K562 (cell line): ENCODE data around the gene DNAAF1. TPM values are rescaled to one million over a fixed set of nuclear protein-coding genes. Genes with fewer than 3 reads are reported as not detected.
A peak's percentile ranks its signal among the peaks of the same experiment; 100 is the strongest.

Experiments used
- ATAC-seq: fragments of 200-7000 bp; cut with Tn5 transposase; 3 replicates; pipeline ENCODE4 v1.9.1; 2020; ENCODE audit warnings: moderate library complexity
- BruUV-seq: library from RNA; stranded (reverse); fragments of 400-500 nt; replicated peaks from 2 replicates; lab custom pipeline; 2021; lab: Mats Ljungman, UMichigan
- CTCF ChIA-PET: fragments of 300-600 bp; formaldehyde crosslinking; extraction: SDS; loops from one replicate; lab custom pipeline; 2021; ENCODE audit warnings: low intra/inter-chr PET ratio; lab: Yijun Ruan, JAX
- POLR2A ChIA-PET: fragments of 300-600, 350-650 bp; sonication (Branson Sonifier 250); formaldehyde crosslinking; extraction: SDS; loops from one replicate; lab custom pipeline; 2021; ENCODE audit warnings: antibody characterized with exemption, inconsistent platforms; lab: Yijun Ruan, JAX
- DNase-seq, 4 experiments: peaks; one replicate each; pipeline versions ENCODE4 v3.0.0 to v3.0.0-alpha.2; 2011 to 2018; ENCODE audit warnings: low spot score in 3 of 4, mixed read lengths in 3 of 4; ENCODE audit errors: extremely low read depth in 1 of 4
- FAIRE-seq: peaks from 2 replicates; lab custom pipeline; 2011; peaks lifted over from hg19 to GRCh38; lab: Jason Lieb, UNC
- H2AFZ ChIP-seq: 2 replicates; pipeline ENCODE4 v1.6.0; 2011; ENCODE audit warnings: low read depth, low read length, control low read depth, inconsistent platforms
- H3K27ac ChIP-seq: fragments of 200-600 bp; 3 replicates; pipeline ENCODE4 v1.8.0; 2011; ENCODE audit warnings: low read depth, mild to moderate bottlenecking, control low read depth, inconsistent platforms, low read length, moderate library complexity, mixed read lengths; ENCODE audit errors: extremely low read depth
- H3K27me3 ChIP-seq, 2 experiments: fragments of 300-600 bp in 1 of 2; 2 replicates in 1 of 2; 3 replicates in 1 of 2; pipeline versions ENCODE4 v1.6.0 to v1.8.0; 2011; ENCODE audit warnings: inconsistent platforms in 2 of 2, low read length in 2 of 2, mild to moderate bottlenecking in 1 of 2, mixed read lengths in 1 of 2, moderate library complexity in 1 of 2; ENCODE audit not compliant: control insufficient read depth in 2 of 2, insufficient read depth in 2 of 2
- H3K36me3 ChIP-seq: fragments of 300-600 bp; 3 replicates; pipeline ENCODE4 v1.8.0; 2011; ENCODE audit warnings: mild to moderate bottlenecking, low read length, inconsistent platforms; ENCODE audit not compliant: control insufficient read depth, insufficient read depth
- H3K4me1 ChIP-seq, 2 experiments: fragments of 200-600 bp in 1 of 2; replicated peaks in 1 of 2; 2 replicates in 1 of 2; 3 replicates in 1 of 2; pipeline versions ENCODE4 v1.5.1 to v1.8.0; 2011; ENCODE audit warnings: inconsistent platforms in 2 of 2, low read length in 2 of 2, mild to moderate bottlenecking in 1 of 2, mixed read lengths in 1 of 2, moderate library complexity in 1 of 2; ENCODE audit not compliant: control insufficient read depth in 2 of 2, insufficient read depth in 2 of 2
- H3K4me2 ChIP-seq: 2 replicates; pipeline ENCODE4 v1.6.1; 2011; ENCODE audit warnings: low read length, control low read depth, inconsistent platforms, mixed read lengths; ENCODE audit not compliant: insufficient read depth
- H3K4me3 ChIP-seq: fragments of 200-600 bp; sonication (generic), shearing (Covaris generic); 2 replicates; pipeline ENCODE4 v1.5.1; 2016; ENCODE audit warnings: control low read depth, inconsistent platforms
- H3K79me2 ChIP-seq: fragments of 200-600 bp; 3 replicates; pipeline ENCODE4 v1.8.0; 2011; ENCODE audit warnings: low read length, inconsistent platforms; ENCODE audit not compliant: control insufficient read depth, insufficient read depth
- H3K9ac ChIP-seq, 2 experiments: 2 replicates each; pipeline versions ENCODE4 v1.6.0 to v1.6.1; 2011; ENCODE audit warnings: low read depth in 2 of 2, low read length in 2 of 2, control low read depth in 1 of 2, inconsistent platforms in 1 of 2, mild to moderate bottlenecking in 1 of 2, mixed read lengths in 1 of 2; ENCODE audit not compliant: insufficient read depth in 1 of 2
- H3K9me1 ChIP-seq: one replicate; pipeline ENCODE4 v1.6.0; 2011; ENCODE audit warnings: inconsistent platforms, mild to moderate bottlenecking, low read length, moderate library complexity; ENCODE audit not compliant: control insufficient read depth, insufficient read depth
- H3K9me3 ChIP-seq: replicated peaks from 2 replicates; pipeline ENCODE4 v1.5.1; 2011; ENCODE audit warnings: low read depth, low read length, inconsistent platforms; ENCODE audit not compliant: control insufficient read depth, insufficient read depth
- H4K20me1 ChIP-seq: replicated peaks from 2 replicates; pipeline ENCODE4 v1.6.1; 2011; ENCODE audit warnings: low read length, inconsistent platforms, mixed read lengths; ENCODE audit not compliant: control insufficient read depth, insufficient read depth
- ATF3 ChIP-seq, 2 experiments: fragments of 450-650 bp in 1 of 2; sonication (generic) in 1 of 2; formaldehyde crosslinking in 1 of 2; IDR thresholded peaks in 1 of 2; conservative IDR thresholded peaks in 1 of 2; 2 replicates each; pipeline versions ENCODE4 v1.6.1 to v1.8.1; 2016 to 2023; ENCODE audit warnings: mild to moderate bottlenecking in 2 of 2, moderate library complexity in 2 of 2, inconsistent platforms in 1 of 2, missing genetic modification reagents in 1 of 2
- BHLHE40 ChIP-seq: IDR thresholded peaks from 2 replicates; pipeline ENCODE4 v1.6.1; 2011; ENCODE audit warnings: low read length, improper control_type of control experiment
- CBX2 ChIP-seq: fragments of 200-600 bp; sonication (generic); IDR thresholded peaks from one replicate; pipeline ENCODE4 v1.6.1; 2012; ENCODE audit warnings: mild to moderate bottlenecking, low read length, inconsistent platforms; ENCODE audit not compliant: insufficient read depth, poor library complexity, severe bottlenecking
- FOSL1 ChIP-seq: fragments of 200-800 bp; sonication (Bioruptor generic); conservative IDR thresholded peaks from 2 replicates; pipeline ENCODE4 v1.6.1; 2016; ENCODE audit warnings: missing genetic modification characterization, missing compliant biosample characterization
- FOXM1 ChIP-seq, 2 experiments: fragments of 450-650 bp in 1 of 2; sonication (generic) in 1 of 2; formaldehyde crosslinking in 1 of 2; IDR thresholded peaks; 2 replicates each; pipeline versions ENCODE4 v1.6.1 to v1.9.0; 2017 to 2022; ENCODE audit warnings: low read depth in 2 of 2, mild to moderate bottlenecking in 2 of 2, missing genetic modification reagents in 1 of 2, moderate library complexity in 1 of 2
- JUND ChIP-seq, 2 experiments: IDR thresholded peaks; 2 replicates in 1 of 2; 3 replicates in 1 of 2; pipeline ENCODE4 v1.6.1; 2011; ENCODE audit warnings: borderline replicate concordance in 2 of 2, low read depth in 2 of 2, low read length in 2 of 2, improper control_type of control experiment in 1 of 2, missing biosample characterization in 1 of 2, missing genetic modification characterization in 1 of 2, missing genetic modification reagents in 1 of 2
- MTA2 ChIP-seq: fragments of 450-650 bp; IDR thresholded peaks from 2 replicates; pipeline ENCODE4 v1.6.1; 2016; ENCODE audit warnings: low read depth
- MTF1 ChIP-seq: fragments of 250-450 bp; sonication (Bioruptor Pico); IDR thresholded peaks from 2 replicates; pipeline ENCODE4 v1.9.0; 2021; ENCODE audit warnings: moderate library complexity, mild to moderate bottlenecking, inconsistent platforms, borderline replicate concordance
- NCOA6 ChIP-seq: fragments of 450-650 bp; IDR thresholded peaks from 2 replicates; pipeline ENCODE4 v1.6.1; 2017; ENCODE audit warnings: mild to moderate bottlenecking
- NFYB ChIP-seq: IDR thresholded peaks from 2 replicates; pipeline ENCODE4 v1.6.1; 2011; ENCODE audit warnings: mild to moderate bottlenecking, moderate library complexity; ENCODE audit not compliant: insufficient read length; ENCODE audit errors: extremely low read depth
- SIN3B ChIP-seq: fragments of 450-650 bp; IDR thresholded peaks from 2 replicates; pipeline ENCODE4 v1.6.1; 2017; ENCODE audit warnings: low read depth, mild to moderate bottlenecking, moderate library complexity
- TEAD4 ChIP-seq, 2 experiments: sonication (generic) in 1 of 2; formaldehyde crosslinking in 1 of 2; IDR thresholded peaks; 2 replicates each; pipeline versions ENCODE4 v1.6.1 to v1.8.0; 2012 to 2022; ENCODE audit warnings: borderline replicate concordance in 1 of 2, inconsistent platforms in 1 of 2, low read length in 1 of 2, mild to moderate bottlenecking in 1 of 2, missing genetic modification reagents in 1 of 2
- U2AF1 ChIP-seq: fragments of 200-400 bp; formaldehyde crosslinking; optimal IDR thresholded peaks from 2 replicates; pipeline ENCODE3; 2017; ENCODE audit warnings: mild to moderate bottlenecking, low read depth, low read length, moderate library complexity
- ZBTB8A ChIP-seq: fragments of 450-650 bp; IDR thresholded peaks from 2 replicates; pipeline ENCODE4 v1.6.1; 2018; ENCODE audit warnings: mild to moderate bottlenecking, moderate library complexity; ENCODE audit not compliant: partially characterized antibody
- ZNF12 ChIP-seq: sonication (generic); formaldehyde crosslinking; IDR thresholded peaks from 2 replicates; pipeline ENCODE4 v1.4.0; 2020; ENCODE audit warnings: mild to moderate bottlenecking, missing genetic modification reagents
- ZNF175 ChIP-seq: fragments of 200-800 bp; sonication (Bioruptor generic); IDR thresholded peaks from 2 replicates; pipeline ENCODE4 v1.6.1; 2016; ENCODE audit warnings: low read depth, mild to moderate bottlenecking, missing genetic modification characterization, missing compliant biosample characterization
- ZNF280B ChIP-seq: fragments of 250-450 bp; sonication (Bioruptor Pico); IDR thresholded peaks from 2 replicates; pipeline ENCODE4 v1.5.1; 2021; ENCODE audit warnings: mild to moderate bottlenecking
- ZNF668 ChIP-seq: fragments of 250-450 bp; sonication (Bioruptor Pico); IDR thresholded peaks from 2 replicates; pipeline ENCODE4 v1.8.0; 2022; ENCODE audit warnings: mild to moderate bottlenecking, inconsistent platforms
- WGBS: fragments of 100-300 bp; shearing (Covaris generic); methylation state at CpG from one replicate; pipeline ENCODE4 v1.1.6; 2016; ENCODE audit warnings: low coverage, mixed read lengths; ENCODE audit not compliant: insufficient coverage; ENCODE audit errors: missing lambda C conversion rate; 5-methylcytosine and 5-hydroxymethylcytosine counted together
- in situ Hi-C: fragments of 300-500 bp; cut with MboI; formaldehyde crosslinking; loops from 4 replicates; pipeline ENCODE4 v1.15.0; 2018; ENCODE audit warnings: inconsistent platforms, mixed read lengths
- intact Hi-C: fragments of 100-400 bp; cut with micrococcal nuclease; formaldehyde crosslinking; loops from 2 replicates; pipeline ENCODE4 v1.14.2; 2022
- polyA plus RNA-seq, 8 experiments: library from polyadenylated mRNA; depleted of rRNA in 4 of 8; stranded (reverse) in 5 of 8; unstranded in 3 of 8; fragments of >200 nt; fragmentation: Nextera tagmentation in 2 of 8; fragmentation: Illumina TruSeq in 1 of 8; extraction: Ambion mirVana in 2 of 8; extraction: Trizol in 1 of 8; gene quantifications; 2 replicates each; pipeline versions ENCODE4 v1.2.1 to v1.2.3, GENCODE V29; 2011 to 2014; ENCODE audit warnings: inconsistent platforms in 1 of 8, missing spikeins in 1 of 8
- total RNA-seq, 7 experiments: library from RNA; depleted of rRNA in 6 of 7; stranded (reverse); fragments of >200 nt in 6 of 7; fragmentation: Illumina TruSeq in 2 of 7; extraction: Trizol in 2 of 7; gene quantifications; 2 replicates each; pipeline versions ENCODE4 v1.2.1 to v1.2.3, GENCODE V29; 2011 to 2021; ENCODE audit warnings: low replicate concordance in 1 of 7

The DNAAF1 gene
- total and polyA plus RNA-seq, 9 of the 15 experiments (the other 6 are each of a cell fraction or from before 2014, with no cell fraction given) = 0.01 TPM; not detected in 8

- ChIA-PET POLR2A (interaction anchor here (0.8 to 0.9 kb wide), 2 partner anchors 16 to 37 kb away, joined by 3 read pairs; partner anchors contain the start of gene MBTPS1), CTCF (no interaction called here)
- BruUV-seq = no TSS peak
- Histone ChIP-seq H3K79me2 (no peaks in the 10 kb centered on the region), H3K9me1 (no peaks in the 10 kb centered on the region), H3K4me1 (peaks cover 0 to 4% of the 10 kb centered on the region in 2 experiments; a peak in 1 of 5 replicates), H3K9me3 (no peaks in the 10 kb centered on the region), H3K9ac (no peak overlapping the region), H3K27me3 (peaks cover 17 to 52% of the 10 kb centered on the region in 2 experiments), H4K20me1 (no peaks in the 10 kb centered on the region), H2AFZ (no peak overlapping the region), H3K36me3 (no peaks in the 10 kb centered on the region), H3K4me2 (no peak overlapping the region), H3K4me3 (no peak overlapping the region), H3K27ac (no peak overlapping the region)
- ATAC-seq (0 out of 3 replicates have a peak, but pooled peaks have one; percentile 22), DNase-seq (peak in 1 of 4 experiments; percentile 41), FAIRE-seq (no peak)
- WGBS = 4% methylated on average over 8 of the region's 8 CpGs
- intact Hi-C loops (no loop called here), in situ Hi-C loops (no loop called here)
- TF ChIP-seq SIN3B (no peak), ATF3 (IDR thresholded peaks at IDR 0.05) (peak; percentile 62), ATF3 (CRISPR knock-in tag; conservative IDR thresholded peaks at IDR 0.05) (no peak), MTF1 (no peak), BHLHE40 (no peak), FOSL1 (peak; percentile 57), U2AF1 (no peak), MTA2 (no peak), NCOA6 (no peak), CBX2 (no peak), NFYB (no peak), ZNF175 (CRISPR knock-in tag) (no peak), FOXM1 (IDR thresholded peaks at IDR 0.05; ENCODE audit: low read depth) (no peak), FOXM1 (CRISPR knock-in tag; IDR thresholded peaks at IDR 0.05; ENCODE audit: low read depth) (no peak), ZNF668 (no peak), ZNF280B (CRISPR knock-in tag) (no peak), ZNF12 (CRISPR knock-in tag) (no peak), ZBTB8A (no peak), TEAD4 (IDR thresholded peaks at IDR 0.05; ENCODE audit: low read length) (no peak), TEAD4 (CRISPR knock-in tag; IDR thresholded peaks at IDR 0.05; ENCODE audit: borderline replicate concordance) (no peak), JUND (IDR thresholded peaks at IDR 0.05; ENCODE audit: borderline replicate concordance, low read depth, low read length) (peak; percentile 73; the same call in 1 of the 2 replicates), JUND (tag; IDR thresholded peaks at IDR 0.05; ENCODE audit: borderline replicate concordance, low read depth, low read length) (no peak)
Observed at GRCh38 chr16:84153660-84154214, 8.6 kb downstream of the DNAAF1 start.
